HEK293 (cell line): ENCODE results near the gene BID.

Source experiments
- CTCF ChIA-PET: fragments of 350-600 bp; formaldehyde crosslinking; extraction: SDS; loops from one replicate; lab custom pipeline; 2021; ENCODE audit warnings: antibody characterized with exemption; lab: Yijun Ruan, JAX
- POLR2A ChIA-PET: fragments of 300-600 bp; formaldehyde crosslinking; extraction: SDS; loops from one replicate; lab custom pipeline; 2020; ENCODE audit warnings: antibody characterized with exemption, inconsistent platforms; lab: Yijun Ruan, JAX
- H3K27ac ChIP-seq: fragments of 200-500 bp; sonication (Bioruptor generic); 2 replicates; pipeline ENCODE4 v1.5.1; 2014; ENCODE audit warnings: low read depth, low read length, control low read depth, inconsistent platforms; ENCODE audit errors: extremely low read depth
- H3K36me3 ChIP-seq, 2 experiments: fragments of 200-500 bp in 1 of 2; sonication (Bioruptor generic) in 1 of 2; 1 replicate in 1 of 2; 2 replicates in 1 of 2; pipeline ENCODE4 v1.5.1; 2014 to 2017; ENCODE audit warnings: inconsistent platforms in 2 of 2, low read length in 2 of 2; ENCODE audit not compliant: control insufficient read depth in 2 of 2, insufficient read depth in 1 of 2
- H3K4me1 ChIP-seq: fragments of 200-500 bp; sonication (Bioruptor generic); 2 replicates; pipeline ENCODE4 v1.5.1; 2014; ENCODE audit warnings: mild to moderate bottlenecking, low read length, inconsistent platforms; ENCODE audit not compliant: control insufficient read depth, insufficient read depth
- H3K4me3 ChIP-seq: 2 replicates; pipeline ENCODE4 v1.5.1; 2011; ENCODE audit warnings: low read depth, mild to moderate bottlenecking, control low read depth, low read length, moderate library complexity
- H3K9me3 ChIP-seq: fragments of 200-500 bp; sonication (Bioruptor generic); 2 replicates; pipeline ENCODE4 v1.5.1; 2014; ENCODE audit warnings: low read depth, low read length, inconsistent platforms; ENCODE audit not compliant: control insufficient read depth, insufficient read depth
- GLI2 ChIP-seq: fragments of 450-650 bp; formaldehyde crosslinking; IDR thresholded peaks from 2 replicates; pipeline ENCODE4; 2017; ENCODE audit warnings: missing biosample characterization, missing genetic modification characterization, low read depth, borderline replicate concordance
- KLF16 ChIP-seq: fragments of 450-650 bp; formaldehyde crosslinking; IDR thresholded peaks from 2 replicates; pipeline ENCODE4 v1.5.1; 2017; ENCODE audit warnings: missing biosample characterization, missing genetic modification characterization
- SP2 ChIP-seq: fragments of 450-650 bp; formaldehyde crosslinking; IDR thresholded peaks from 2 replicates; pipeline ENCODE4 v1.5.1; 2016; ENCODE audit warnings: missing biosample characterization, missing genetic modification characterization
- SP3 ChIP-seq: fragments of 450-650 bp; formaldehyde crosslinking; IDR thresholded peaks from 2 replicates; pipeline ENCODE4 v1.5.1; 2016; ENCODE audit warnings: missing biosample characterization, missing genetic modification characterization
- TCF7L2 ChIP-seq: IDR thresholded peaks from 2 replicates; pipeline ENCODE4 v1.6.1; 2011; ENCODE audit warnings: low read depth, mild to moderate bottlenecking, inconsistent platforms, low read length, moderate library complexity, borderline replicate concordance
- ZNF114 ChIP-seq: fragments of 450-650 bp; formaldehyde crosslinking; IDR thresholded peaks from 2 replicates; pipeline ENCODE4 v1.5.0; 2017; ENCODE audit warnings: missing biosample characterization, missing genetic modification characterization
- ZNF140 ChIP-seq: fragments of 450-650 bp; formaldehyde crosslinking; IDR thresholded peaks from 2 replicates; pipeline ENCODE4 v1.5.1; 2016; ENCODE audit warnings: missing biosample characterization, missing genetic modification characterization
- ZNF274 ChIP-seq, 2 experiments: fragments of 200-500 bp in 1 of 2; fragments of 450-650 bp in 1 of 2; sonication (Bioruptor generic) in 1 of 2; formaldehyde crosslinking in 1 of 2; IDR thresholded peaks; 2 replicates each; pipeline versions ENCODE4 v1.5.1 to v1.6.1; 2014 to 2016; ENCODE audit warnings: borderline replicate concordance in 1 of 2, inconsistent platforms in 1 of 2, low read length in 1 of 2, missing biosample characterization in 1 of 2, missing genetic modification characterization in 1 of 2
- ZNF311 ChIP-seq: fragments of 450-650 bp; formaldehyde crosslinking; IDR thresholded peaks from 2 replicates; pipeline ENCODE4 v1.5.1; 2017; ENCODE audit warnings: missing biosample characterization, missing genetic modification characterization, borderline replicate concordance
- ZNF366 ChIP-seq: fragments of 450-650 bp; formaldehyde crosslinking; conservative IDR thresholded peaks from 2 replicates; pipeline ENCODE4 v1.5.1; 2016; ENCODE audit warnings: missing biosample characterization, missing genetic modification characterization
- ZNF664 ChIP-seq: fragments of 450-650 bp; formaldehyde crosslinking; IDR thresholded peaks from 2 replicates; pipeline ENCODE4 v1.5.1; 2016; ENCODE audit warnings: missing biosample characterization, missing genetic modification characterization
- ZNF830 ChIP-seq: fragments of 450-650 bp; IDR thresholded peaks from 2 replicates; pipeline ENCODE4 v1.5.0; 2018; ENCODE audit warnings: missing biosample characterization, missing genetic modification characterization, low read depth, mild to moderate bottlenecking, moderate library complexity
- TF ChIP-seq, protein P1 (sequence below): fragments of 450-650 bp; IDR thresholded peaks from 2 replicates; pipeline ENCODE4 v1.5.1; 2018; ENCODE audit warnings: missing biosample characterization, mild to moderate bottlenecking, missing genetic modification characterization
- TF ChIP-seq, protein P2 (sequence below): fragments of 450-650 bp; formaldehyde crosslinking; IDR thresholded peaks from 2 replicates; pipeline ENCODE4 v1.5.1; 2017; ENCODE audit warnings: missing biosample characterization, mild to moderate bottlenecking, missing genetic modification characterization, moderate library complexity
- TF ChIP-seq, protein P3 (sequence below): fragments of 450-650 bp; formaldehyde crosslinking; conservative IDR thresholded peaks from 2 replicates; pipeline ENCODE4 v1.5.1; 2016; ENCODE audit warnings: low read depth, missing biosample characterization, missing genetic modification characterization

BID gene

DNA sequence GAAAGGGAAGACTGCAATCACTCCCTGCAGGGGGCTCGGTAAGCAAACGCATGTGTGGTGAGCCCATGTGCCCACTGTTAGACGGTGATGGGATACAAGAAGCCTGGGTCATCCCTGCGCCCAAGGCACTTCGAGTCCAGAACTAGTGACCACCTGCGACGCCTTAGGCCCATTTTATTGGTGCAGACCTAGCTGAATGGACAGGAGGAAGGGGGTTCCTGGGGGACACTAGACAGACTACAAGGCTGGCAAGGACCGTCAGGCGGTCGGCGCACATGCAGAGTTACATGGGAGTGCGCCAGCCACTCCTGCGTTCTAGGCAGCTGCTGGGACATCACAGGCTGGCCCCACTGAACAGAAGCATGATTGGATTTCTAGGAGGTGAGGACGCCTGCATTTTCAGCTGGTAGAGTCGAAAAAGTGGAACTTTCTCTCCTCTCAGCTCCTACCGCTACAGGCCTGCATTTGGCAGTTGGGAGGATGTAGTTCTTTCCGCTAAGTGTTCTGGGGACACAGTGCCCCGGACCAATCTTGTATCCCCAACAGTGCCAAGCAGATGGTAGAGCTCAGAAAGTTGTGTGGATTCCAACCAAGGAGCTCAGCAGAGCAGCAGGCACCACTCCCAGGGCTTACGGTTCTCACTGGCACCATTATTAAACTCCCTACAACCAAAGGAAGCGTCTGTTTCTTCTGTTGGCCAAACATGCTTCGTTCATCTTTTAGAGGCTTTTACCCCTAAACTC lies 35.7 kb downstream of the BID start:
- ChIA-PET POLR2A (no interaction called here), CTCF (interaction anchor here (1.2 to 7.1 kb wide), 2 partner anchors 15 to 338 kb away, joined by 3 to 74 read pairs; partner anchors contain the start of gene PEX26)
- peaks cover 3 to 43% of the 10 kb centered on the region in 2 experiments for H3K36me3 ChIP-seq

DNA sequence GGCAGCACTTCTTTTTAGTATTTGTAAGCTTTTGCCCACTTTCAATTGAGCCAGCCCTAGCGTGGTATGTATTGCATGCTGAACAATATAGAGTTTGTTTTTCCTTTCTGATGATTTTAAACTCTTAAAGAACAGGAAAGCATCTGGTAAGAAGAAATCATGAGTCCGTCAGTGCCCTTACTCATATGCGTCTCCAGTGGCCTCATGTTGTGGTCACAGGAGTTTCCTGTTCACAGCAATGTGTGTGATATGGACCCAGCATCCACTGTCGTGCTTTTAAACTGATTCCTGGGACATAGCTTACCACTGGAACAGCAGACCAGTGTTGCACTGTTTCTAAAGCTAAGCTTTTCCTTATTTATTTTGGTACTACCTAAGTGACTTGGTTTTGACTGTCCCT lies 40.1 kb downstream of the BID start:
- H3K27ac ChIP-seq, result no peak overlapping the region
- no peak for TF ChIP-seq GLI2 (tag by site-specific recombination)
- TF ChIP-seq ZNF366 (tag by site-specific recombination), result no peak
- TF ChIP-seq ZNF664 (tag by site-specific recombination), result no peak
- TF ChIP-seq, protein P1, sequence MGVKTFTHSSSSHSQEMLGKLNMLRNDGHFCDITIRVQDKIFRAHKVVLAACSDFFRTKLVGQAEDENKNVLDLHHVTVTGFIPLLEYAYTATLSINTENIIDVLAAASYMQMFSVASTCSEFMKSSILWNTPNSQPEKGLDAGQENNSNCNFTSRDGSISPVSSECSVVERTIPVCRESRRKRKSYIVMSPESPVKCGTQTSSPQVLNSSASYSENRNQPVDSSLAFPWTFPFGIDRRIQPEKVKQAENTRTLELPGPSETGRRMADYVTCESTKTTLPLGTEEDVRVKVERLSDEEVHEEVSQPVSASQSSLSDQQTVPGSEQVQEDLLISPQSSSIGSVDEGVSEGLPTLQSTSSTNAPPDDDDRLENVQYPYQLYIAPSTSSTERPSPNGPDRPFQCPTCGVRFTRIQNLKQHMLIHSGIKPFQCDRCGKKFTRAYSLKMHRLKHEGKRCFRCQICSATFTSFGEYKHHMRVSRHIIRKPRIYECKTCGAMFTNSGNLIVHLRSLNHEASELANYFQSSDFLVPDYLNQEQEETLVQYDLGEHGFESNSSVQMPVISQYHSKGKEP (tag by site-specific recombination), result no peak
- no peak for TF ChIP-seq ZNF830
- no peak for TF ChIP-seq SP3 (tag by site-specific recombination)
- TF ChIP-seq SP2, result no peak
- TF ChIP-seq KLF16 (tag by site-specific recombination), result no peak
- TF ChIP-seq, protein P2, sequence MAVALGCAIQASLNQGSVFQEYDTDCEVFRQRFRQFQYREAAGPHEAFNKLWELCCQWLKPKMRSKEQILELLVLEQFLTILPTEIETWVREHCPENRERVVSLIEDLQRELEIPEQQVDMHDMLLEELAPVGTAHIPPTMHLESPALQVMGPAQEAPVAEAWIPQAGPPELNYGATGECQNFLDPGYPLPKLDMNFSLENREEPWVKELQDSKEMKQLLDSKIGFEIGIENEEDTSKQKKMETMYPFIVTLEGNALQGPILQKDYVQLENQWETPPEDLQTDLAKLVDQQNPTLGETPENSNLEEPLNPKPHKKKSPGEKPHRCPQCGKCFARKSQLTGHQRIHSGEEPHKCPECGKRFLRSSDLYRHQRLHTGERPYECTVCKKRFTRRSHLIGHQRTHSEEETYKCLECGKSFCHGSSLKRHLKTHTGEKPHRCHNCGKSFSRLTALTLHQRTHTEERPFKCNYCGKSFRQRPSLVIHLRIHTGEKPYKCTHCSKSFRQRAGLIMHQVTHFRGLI, result no peak
- no peak for TF ChIP-seq ZNF311 (tag by site-specific recombination)
- TF ChIP-seq TCF7L2, result no peak
- CTCF ChIA-PET, result interaction anchor here (0.7 to 2.0 kb wide), 4 partner anchors 8 to 562 kb away, joined by 4 to 7 read pairs (median 6); no protein-coding TSS in a partner anchor
- peaks cover 3 to 79% of the 10 kb centered on the region in 2 experiments for H3K36me3 ChIP-seq
- H3K9me3 ChIP-seq, result no peaks in the 10 kb centered on the region
- POLR2A ChIA-PET, result no interaction called here
- no peak overlapping the region for H3K4me3 ChIP-seq
- no peaks in the 10 kb centered on the region for H3K4me1 ChIP-seq

More for the DNA sequence above, 35.7 kb downstream of the BID start:
- H3K4me3 ChIP-seq, result no peak overlapping the region
- no peaks in the 10 kb centered on the region for H3K9me3 ChIP-seq
- H3K4me1 ChIP-seq, result no peaks in the 10 kb centered on the region
- no peak overlapping the region for H3K27ac ChIP-seq
- TF ChIP-seq ZNF140 (no peak), ZNF114 (tag by site-specific recombination) (no peak), ZNF274 (IDR thresholded peaks at IDR 0.05; ENCODE audit: low read length) (no peak), ZNF274 (tag by site-specific recombination; IDR thresholded peaks at IDR 0.05; ENCODE audit: borderline replicate concordance) (no peak)
- TF ChIP-seq, protein P3, sequence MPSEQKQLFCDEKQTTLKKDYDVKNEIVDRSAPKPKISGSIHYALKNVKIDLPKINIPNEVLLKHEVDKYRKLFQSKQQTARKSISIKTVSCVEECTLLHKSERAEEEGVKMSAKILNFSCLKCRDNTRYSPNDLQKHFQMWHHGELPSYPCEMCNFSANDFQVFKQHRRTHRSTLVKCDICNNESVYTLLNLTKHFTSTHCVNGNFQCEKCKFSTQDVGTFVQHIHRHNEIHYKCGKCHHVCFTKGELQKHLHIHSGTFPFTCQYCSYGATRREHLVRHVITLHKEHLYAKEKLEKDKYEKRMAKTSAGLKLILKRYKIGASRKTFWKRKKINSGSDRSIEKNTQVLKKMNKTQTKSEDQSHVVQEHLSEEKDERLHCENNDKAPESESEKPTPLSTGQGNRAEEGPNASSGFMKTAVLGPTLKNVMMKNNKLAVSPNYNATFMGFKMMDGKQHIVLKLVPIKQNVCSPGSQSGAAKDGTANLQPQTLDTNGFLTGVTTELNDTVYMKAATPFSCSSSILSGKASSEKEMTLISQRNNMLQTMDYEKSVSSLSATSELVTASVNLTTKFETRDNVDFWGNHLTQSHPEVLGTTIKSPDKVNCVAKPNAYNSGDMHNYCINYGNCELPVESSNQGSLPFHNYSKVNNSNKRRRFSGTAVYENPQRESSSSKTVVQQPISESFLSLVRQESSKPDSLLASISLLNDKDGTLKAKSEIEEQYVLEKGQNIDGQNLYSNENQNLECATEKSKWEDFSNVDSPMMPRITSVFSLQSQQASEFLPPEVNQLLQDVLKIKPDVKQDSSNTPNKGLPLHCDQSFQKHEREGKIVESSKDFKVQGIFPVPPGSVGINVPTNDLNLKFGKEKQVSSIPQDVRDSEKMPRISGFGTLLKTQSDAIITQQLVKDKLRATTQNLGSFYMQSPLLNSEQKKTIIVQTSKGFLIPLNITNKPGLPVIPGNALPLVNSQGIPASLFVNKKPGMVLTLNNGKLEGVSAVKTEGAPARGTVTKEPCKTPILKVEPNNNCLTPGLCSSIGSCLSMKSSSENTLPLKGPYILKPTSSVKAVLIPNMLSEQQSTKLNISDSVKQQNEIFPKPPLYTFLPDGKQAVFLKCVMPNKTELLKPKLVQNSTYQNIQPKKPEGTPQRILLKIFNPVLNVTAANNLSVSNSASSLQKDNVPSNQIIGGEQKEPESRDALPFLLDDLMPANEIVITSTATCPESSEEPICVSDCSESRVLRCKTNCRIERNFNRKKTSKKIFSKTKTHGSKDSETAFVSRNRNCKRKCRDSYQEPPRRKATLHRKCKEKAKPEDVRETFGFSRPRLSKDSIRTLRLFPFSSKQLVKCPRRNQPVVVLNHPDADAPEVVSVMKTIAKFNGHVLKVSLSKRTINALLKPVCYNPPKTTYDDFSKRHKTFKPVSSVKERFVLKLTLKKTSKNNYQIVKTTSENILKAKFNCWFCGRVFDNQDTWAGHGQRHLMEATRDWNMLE (tag by site-specific recombination), result no peak
- TF ChIP-seq, all 188 proteins: peak for 0
